HG03060 (cell line): Measurements from ENCODE around the gene TNFRSF1B.
"Not testable (repeated sequence)": the region's sequence is repeated elsewhere in the genome, so short reads cannot be mapped to it uniquely, and the experiment has no call there.

Experiments
- ATAC-seq: cut with Tn5 transposase; IDR thresholded peaks from one replicate; pipeline ENCODE4 v1.9.1; 2021; ENCODE audit warnings: low read depth, moderate number of reproducible peaks; ENCODE audit not compliant: unreplicated experiment

Gene TNFRSF1B

DNA sequence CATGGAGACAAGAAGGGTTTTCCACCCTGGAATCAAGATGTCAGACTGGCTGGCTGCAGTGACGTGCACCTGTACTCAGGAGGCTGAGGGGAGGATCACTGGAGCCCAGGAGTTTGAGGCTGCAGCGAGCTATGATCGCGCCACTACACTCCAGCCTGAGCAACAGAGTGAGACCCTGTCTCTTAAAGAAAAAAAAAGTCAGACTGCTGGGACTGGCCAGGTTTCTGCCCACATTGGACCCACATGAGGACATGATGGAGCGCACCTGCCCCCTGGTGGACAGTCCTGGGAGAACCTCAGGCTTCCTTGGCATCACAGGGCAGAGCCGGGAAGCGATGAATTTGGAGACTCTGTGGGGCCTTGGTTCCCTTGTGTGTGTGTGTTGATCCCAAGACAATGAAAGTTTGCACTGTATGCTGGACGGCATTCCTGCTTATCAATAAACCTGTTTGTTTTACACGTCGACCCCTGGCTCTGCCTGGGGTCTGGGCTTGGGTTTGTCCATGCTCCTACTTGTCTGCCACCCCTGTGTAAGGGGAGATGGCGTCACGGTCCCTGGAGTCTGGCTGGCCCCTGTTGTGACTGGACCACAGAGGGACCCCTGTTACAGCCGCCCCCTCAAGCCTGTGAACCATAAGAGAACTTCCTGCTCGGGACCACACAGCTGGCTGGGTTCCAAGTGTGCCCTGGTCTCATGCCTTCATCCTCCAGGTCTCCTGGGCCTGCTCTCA lies 42.1 kb downstream of the TNFRSF1B start:
- ATAC-seq = no peak

DNA sequence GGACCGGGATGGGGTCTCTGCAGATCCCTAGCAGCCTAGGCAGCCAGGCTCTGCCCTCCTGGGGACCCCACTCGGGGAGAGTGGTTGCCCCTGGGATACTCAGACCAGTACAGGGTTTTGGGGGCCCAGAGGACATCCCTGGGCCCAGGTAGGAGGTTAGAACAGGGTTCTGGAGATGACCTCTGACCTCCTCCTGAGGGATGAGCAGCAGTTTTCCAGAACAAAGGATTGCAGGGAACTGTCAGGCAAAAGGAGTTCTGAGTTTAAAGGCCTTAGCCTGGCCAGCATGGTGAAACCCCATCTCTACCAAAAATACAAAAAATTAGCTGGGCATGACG lies 42.7 kb downstream of the TNFRSF1B start:
- ATAC-seq = no peak

DNA sequence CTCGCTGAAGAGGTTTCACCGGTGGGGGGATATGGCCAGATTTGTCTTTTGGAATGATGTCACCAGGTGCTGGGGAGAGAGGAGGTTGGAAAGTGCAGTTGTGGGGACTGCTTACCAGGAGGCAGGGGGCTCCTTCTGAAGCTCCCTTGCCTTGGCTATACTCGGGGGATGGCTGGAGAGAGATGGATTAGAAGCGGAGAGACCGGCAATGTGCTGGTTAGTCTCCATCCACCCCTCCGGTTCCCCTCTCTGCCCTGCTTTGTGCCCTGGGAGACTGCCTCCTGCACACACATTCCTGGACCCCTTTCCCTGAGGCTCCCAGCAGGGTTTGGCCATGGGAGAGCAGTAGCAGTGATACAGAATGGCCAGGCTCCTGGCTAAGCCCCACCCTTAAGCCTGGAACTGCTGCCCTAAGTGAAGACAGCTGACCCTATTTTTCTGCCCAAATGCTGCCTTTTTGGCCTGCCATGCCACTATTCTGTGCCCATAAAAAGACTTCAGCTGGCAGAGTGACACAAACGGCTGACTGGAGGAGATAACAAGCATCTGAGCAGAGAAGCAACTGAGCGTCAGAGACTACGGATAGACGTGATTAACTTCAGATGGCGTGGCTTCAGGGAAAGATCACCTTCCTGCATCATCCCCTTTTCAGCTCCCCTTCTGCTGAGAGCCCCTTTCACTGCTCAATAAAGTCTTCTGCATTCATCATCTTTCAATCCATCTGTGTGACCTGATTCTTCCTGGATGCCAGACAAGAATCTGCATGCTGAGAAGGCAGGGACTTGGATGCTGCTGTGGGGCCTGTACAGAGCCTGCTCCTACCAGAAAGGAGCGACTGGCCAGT lies 48.5 kb downstream of the TNFRSF1B start:
- ATAC-seq = no peak

DNA sequence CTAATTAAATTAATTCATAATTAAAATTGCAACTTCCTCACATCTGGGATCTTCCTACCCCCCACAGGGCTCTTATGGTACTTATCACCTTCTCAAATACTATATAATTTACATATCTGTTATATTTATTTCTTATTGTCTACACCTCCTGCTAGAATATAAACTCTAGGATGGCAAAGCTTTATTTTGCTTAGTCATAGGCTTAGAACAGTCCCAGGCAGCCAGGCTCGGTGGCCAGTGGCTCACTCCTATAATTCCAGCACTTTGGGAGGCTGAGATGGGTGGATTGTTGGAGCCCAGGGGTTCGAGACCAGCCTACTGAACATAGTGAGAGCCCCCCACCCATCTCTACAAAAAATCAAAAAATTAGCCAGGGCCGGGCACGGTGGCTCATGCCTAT lies 53.0 kb downstream of the TNFRSF1B start:
- ATAC-seq = no peak

DNA sequence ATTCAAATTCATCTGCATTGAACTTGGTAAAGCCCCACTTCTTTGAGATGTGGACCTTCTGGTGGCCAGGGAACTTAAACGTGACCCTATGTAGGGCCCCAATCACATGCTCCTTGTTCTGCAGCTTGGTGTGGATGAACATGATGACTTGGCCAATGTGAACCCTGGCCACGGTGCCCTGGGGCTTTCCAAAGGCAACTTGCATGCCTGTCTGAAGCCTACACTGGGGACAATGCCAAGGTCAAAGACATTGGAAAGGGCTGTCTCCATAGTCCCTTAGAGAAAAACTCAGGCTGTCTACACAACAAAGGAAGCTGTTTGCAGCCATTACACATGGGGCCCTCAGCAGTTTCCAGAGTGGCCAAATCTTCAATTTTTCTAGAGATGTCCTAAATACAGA lies 54.1 kb downstream of the TNFRSF1B start:
- no peak for ATAC-seq

DNA sequence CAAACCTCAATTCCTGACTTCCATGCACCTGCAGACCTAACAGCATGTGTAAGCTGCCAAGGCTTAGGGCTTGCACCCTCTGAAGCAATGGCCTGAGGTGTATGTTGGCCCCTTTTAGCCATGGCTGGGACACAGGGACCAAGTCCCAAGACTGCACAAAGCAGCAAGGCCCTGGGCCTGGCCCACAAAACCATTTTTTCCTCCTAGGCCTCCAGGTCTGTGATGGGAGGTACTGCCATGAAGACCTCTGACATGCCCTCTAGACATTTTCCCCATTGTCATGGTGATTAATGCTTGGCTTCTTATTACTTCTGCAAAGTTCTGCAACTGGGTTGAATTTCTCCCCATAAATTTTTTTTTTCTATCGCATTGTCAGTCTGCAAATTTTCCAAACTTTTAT lies 55.9 kb downstream of the TNFRSF1B start:
- not testable (repeated sequence) for ATAC-seq

DNA sequence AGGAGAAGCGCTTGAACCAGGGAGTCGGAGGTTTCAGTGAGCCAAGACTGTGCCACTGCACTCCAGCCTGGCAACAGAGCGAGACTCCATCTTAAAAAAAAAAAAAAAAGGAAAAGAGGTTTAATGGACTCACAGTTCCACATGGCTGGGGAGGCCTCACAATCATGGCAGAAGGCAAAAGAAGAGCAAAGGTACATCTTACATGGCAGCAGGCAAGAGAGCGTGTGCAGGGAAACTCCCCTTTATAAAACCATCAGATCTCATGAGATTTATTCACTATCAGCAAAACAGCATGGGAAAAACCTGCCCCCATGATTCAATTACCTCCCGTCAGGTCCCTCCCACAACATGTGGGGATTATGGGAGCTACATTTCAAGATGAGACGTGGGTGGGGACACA lies 57.3 kb downstream of the TNFRSF1B start:
- not testable (repeated sequence) for ATAC-seq

DNA sequence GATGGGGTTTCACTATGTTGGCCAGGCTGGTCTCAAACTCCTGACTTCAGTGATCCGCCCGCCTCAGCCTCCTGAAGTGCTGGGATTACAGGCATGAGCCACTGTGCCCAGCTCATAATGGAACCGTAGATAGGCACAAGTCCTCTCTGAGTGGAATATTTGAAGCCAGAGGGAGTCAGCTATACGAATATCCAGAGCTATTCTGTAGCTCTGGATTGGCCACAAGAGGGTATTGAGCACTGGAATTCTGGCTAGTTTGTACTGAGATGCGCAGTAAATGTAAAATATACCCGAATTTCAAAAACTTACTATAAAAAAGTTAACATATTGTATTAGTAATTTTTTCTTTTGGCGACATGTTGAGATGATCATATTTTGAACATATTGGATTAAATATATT lies 62.2 kb downstream of the TNFRSF1B start:
- no peak for ATAC-seq

DNA sequence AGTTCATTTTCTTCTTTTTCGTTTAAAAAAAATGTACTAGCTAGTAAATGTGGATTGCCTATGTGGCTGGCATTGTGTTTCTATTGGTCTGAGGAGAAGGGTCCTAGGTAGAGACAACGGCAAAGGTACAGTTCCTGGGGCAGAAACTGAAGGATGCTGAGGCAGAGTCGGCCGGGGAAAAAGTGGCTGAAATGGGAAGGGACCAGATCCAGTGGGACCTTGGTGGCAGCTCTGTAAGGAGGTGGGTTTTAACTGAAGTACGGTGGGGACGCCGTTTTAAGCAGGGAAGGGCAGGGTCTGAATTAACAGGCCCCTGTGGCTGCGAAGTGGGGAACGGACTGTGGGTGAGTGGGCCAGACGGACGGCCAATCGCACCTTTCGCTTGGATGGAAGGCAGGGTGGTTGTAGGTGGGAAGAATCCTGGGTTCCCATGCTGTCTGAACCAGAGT lies 62.6 kb downstream of the TNFRSF1B start:
- ATAC-seq = no peak

DNA sequence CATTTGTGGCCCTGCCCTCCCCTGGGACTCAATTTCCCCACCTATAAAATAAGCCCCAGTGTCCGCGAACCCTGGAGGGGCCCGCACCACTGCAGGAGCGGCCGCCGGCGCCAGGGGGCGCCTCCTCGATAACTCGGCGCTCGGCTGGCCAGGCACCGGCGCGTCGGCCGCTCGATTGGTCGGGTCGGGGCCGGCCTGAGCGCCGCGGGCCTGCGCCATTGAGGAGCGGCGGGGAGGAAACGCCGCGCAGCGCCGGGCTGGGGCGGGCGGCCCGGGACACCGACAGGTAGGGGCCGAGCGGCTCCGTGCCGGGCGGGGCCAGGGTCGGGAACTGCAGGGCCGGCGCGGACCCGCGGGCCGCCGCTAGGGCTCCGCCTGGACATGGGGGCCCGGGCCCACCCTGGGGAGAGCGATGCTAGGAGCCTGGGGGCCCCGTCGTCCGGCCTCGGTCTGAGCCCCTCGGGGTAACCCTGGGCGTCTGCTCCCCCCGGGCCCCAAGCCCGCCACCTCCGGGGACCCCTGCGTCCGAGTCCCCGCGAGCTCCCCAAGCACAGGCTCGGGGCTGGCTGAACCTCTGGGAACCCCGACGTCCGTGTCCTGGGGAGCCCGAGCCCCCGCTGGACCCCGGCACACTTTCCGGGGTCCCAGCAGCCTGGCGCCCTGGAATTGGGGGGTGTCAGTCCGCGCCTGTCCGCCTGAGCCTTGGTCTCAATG lies 63.2 kb downstream of the TNFRSF1B start, which contains the start of gene VPS13D:
Gene VPS13D, plus strand, starts transcription at position 196 of the 714 bp plus-strand sequence. CDS start 4,237 bp downstream, outside the sequence.
- no peak for ATAC-seq

DNA sequence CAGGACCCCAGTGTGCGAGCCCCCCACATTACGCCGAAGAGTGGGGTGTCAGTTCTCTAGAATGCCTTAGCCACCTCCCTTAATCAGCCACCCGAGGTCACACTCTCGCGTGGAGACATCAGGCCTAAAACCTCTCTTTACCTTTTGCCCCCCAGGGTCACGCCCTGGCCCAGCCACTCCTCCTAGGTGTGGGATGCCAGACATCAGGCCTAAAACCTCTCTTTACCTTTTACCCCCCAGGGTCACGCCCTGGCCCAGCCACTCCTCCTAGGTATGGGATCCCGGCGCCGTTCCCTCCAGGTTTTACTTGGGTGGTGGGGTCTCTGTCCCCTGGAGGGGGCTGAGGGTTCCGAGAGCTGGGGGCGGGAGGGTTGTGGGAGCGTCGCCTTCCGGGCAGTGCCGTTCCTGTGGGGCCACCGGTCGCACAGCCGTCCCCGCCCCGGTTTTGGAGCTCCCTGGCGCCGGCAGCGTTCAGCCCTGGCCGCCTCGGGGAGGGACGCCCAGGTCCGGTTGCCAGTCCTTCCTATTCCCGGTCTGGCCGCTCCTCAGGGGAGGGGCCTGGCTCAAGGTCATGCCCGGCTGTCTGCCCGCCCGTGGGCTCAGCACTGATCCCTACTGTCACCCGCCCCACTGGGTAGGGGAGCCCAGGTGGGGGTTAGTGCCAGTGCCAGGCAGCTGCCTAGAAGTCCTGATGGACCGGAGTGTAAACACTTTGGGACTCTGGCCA lies 63.9 kb downstream of the TNFRSF1B start:
- ATAC-seq = no peak

DNA sequence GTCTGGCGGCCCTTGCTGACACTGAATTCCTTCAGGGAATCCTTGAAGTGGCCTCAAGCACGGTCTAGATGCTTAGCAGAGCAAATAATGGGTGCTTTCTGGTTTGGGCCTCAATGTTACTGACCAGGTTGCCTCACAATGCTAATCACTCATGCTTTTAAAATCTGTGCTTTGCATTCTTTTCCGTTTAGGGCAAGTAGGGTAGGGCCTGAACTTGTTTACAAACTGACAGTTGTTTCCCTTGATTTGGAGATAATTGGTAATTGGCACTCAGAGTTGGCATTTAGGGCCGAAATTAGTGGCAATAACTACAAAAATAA lies 64.4 kb downstream of the TNFRSF1B start:
- ATAC-seq = no peak

DNA sequence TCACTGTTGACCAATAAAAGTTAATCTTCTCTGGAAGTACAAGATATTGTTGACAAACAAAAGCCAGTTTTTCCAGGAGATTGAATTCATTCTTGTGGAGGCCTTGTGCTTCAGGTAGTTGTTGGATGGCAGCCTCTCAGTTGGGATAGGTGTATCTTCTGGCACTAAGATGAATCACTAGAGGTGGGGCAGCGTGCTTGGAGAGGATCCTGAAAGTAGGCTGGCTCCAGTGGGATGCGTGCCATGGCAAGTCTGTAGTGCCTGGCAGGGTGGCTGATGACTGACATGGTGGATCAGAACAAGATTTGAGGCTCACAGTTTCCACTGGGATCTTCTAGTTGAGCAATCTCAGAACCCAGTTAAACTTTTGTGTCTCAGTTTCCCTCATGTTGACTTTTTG lies 65.4 kb downstream of the TNFRSF1B start:
- no peak for ATAC-seq

DNA sequence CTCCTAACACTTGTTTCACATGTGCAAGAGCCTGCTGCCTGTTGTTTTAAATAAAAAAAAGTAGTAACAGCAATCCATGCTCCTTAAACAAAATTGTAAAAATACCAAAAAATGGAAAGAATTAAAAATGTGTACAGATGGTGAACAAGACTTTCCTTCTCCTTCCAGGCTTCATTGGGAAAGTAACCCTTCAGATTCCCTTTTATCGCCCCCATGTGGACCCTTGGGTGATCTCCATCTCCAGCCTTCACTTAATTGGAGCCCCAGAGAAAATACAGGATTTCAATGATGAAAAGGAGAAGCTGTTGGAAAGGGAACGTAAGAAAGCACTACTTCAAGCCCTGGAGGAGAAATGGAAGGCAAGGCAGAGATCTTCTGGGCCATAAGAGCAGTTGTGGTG lies 77.3 kb downstream of the TNFRSF1B start:
- no peak for ATAC-seq

DNA sequence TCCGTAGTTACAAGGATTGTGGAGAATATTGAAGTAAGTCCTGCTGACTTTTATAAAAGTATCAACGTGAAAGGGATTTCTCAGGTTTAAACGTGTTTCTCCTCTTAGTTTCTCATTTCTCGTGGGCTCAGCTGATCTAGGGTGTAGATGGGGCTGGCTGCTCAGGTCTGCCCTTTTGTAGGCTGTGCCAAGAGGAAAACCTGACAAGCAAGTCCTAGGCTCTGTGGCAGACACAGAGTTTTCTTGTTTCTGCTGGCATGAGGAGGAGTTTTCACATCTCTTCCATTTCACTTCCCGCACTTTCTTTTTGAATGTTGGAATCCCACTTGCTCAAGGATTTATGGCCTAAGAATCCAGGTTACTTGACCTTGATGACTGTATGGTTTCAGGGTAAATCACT lies 77.8 kb downstream of the TNFRSF1B start:
- ATAC-seq = no peak

DNA sequence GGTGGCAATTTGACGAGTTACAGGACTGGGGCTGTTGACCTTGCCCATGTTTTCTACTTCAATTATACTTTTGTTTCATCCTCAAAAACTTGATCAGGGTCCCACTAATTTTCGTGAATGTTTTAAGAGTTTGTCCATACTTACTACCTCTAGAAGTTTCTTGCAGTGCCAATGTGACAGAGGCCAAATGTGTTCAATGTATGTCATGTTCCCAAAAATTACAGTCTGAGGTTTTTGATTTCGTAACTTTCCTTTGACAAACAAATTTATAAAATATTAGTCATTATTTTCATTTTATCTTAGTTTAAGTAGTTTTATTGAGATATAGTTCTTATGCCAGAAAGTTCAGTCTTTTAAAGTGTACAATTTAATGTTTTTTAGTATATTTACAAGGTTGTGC lies 78.3 kb downstream of the TNFRSF1B start:
- ATAC-seq = no peak

DNA sequence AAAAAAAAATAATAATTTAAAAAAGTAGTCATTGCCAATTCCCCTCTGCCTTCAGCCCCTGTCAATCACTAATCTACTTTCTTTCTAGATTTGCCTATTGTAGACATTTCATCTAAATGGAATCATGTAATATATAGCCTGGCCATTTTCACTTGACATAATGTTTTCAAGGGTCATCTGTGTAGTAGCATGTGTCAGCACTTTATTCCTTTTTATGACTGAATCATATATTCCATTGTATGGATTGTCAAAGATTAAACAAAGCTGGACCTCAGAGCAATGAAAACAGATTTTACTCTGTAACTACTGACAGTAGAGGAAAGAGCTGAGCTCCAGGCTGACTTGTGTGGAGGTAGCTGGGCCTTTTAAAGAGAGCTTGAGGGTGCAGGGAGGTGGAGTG lies 78.9 kb downstream of the TNFRSF1B start:
- no peak for ATAC-seq

DNA sequence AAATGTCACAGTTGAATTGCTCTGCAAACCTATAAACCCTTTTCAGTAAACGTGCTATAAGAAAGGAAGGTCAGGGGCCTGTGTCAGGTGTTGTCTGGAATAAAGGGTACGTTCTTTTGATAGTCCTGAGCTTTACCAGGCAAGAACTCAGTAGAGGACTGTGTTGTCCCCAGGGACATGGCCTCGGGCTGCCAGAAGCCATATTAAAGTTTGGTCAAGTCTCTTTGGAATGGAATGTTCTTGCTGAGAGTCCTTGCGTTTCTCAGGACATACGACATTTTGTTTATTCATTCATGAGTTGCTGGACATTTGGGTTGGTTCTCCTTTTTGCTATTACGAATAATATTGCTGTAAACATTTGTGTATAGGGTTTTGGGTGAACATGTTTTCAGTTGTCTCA lies 79.8 kb downstream of the TNFRSF1B start:
- ATAC-seq = no peak

DNA sequence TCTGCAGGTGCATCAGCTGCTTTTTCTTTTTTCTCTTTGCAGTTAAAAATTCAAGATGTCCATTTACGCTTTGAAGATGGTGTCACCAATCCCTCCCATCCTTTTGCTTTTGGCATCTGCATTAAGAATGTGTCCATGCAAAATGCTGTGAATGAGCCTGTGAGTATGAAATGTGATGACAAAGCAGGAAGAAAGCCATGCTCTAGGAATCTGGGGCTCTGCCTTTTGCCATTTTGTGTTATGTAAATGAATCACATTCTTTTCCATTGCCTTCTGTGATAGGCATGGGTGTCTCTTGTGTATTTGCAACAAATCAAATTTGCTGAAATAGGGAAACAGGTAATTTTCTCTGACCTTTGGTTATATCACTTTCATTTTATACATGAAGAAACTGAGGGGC lies 82.4 kb downstream of the TNFRSF1B start:
- no peak for ATAC-seq

DNA sequence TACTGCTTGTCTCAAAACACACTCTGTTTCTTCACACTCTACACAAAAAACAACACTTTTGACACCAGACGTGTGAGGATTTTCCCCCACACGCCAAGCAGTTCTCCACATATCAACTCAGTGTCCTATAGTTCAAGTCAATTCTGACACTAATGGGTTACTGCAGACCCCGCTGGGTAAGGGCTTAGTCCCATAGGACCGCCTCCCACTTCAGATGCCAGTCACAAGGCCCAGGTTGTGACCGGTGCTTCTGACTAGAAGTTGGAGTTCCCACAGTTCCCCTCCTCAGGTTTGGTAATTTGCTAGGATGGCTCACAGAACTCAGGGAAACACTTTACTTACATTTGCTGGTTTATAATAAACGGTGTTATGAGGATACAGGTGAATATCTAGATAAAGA lies 83.0 kb downstream of the TNFRSF1B start:
- no peak for ATAC-seq

DNA sequence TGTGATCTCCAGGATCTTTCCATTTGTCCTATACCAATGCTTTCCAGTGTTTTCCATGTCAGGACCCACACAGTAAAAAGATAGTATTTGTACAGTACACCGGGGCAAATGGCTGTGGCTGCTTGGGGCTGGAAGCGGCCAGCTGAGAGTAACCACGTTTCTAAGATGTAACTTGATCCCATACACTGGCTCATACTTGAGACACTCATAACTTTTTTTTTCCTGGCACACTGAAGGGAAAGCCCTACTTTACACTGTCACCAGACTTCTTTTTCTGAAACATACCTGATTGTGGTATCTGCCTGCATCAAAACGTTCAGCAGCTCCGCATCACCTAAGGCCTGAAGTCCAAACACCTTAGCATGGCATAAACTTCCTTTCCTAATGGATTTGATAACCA lies 84.7 kb downstream of the TNFRSF1B start:
- ATAC-seq = no peak
